GM23338 (cell line): ENCODE measurements around the gene PEAR1. TPM values are rescaled to one million over a fixed set of nuclear protein-coding genes. Genes with fewer than 3 reads are reported as not detected.

ENCODE experiments used
- ATAC-seq: fragments of 200-7000 bp; cut with Tn5 transposase; 3 replicates; pipeline ENCODE4 v1.9.1; 2020
- DNase-seq: peaks from one replicate; pipeline ENCODE4 v3.0.0-alpha.2; 2015; ENCODE audit warnings: low spot score
- H2AFZ ChIP-seq: fragments of 200-600 bp; sonication (generic); 2 replicates; pipeline ENCODE4 v1.8.0; 2016; ENCODE audit warnings: antibody characterized with exemption, mild to moderate bottlenecking, moderate library complexity
- H3F3A ChIP-seq: fragments of 200-600 bp; sonication (generic); replicated peaks from 2 replicates; pipeline ENCODE4 v1.8.0; 2017; ENCODE audit warnings: antibody characterized with exemption, mixed run types, low read depth
- H3K27ac ChIP-seq: fragments of 200-600 bp; sonication (generic); 2 replicates; pipeline ENCODE4 v1.6.1; 2016; ENCODE audit warnings: low read depth
- H3K27me3 ChIP-seq: fragments of 200-600 bp; sonication (generic); 2 replicates; pipeline ENCODE4 v1.8.0; 2016; ENCODE audit warnings: mild to moderate bottlenecking, mixed run types, moderate library complexity; ENCODE audit not compliant: insufficient read depth
- H3K36me3 ChIP-seq: fragments of 200-600 bp; sonication (generic); 2 replicates; pipeline ENCODE4 v1.8.0; 2016; ENCODE audit warnings: mild to moderate bottlenecking; ENCODE audit not compliant: insufficient read depth
- H3K4me1 ChIP-seq: fragments of 200-600 bp; sonication (generic); 2 replicates; pipeline ENCODE4 v1.8.0; 2016; ENCODE audit warnings: mild to moderate bottlenecking, moderate library complexity; ENCODE audit not compliant: insufficient read depth
- H3K4me2 ChIP-seq: fragments of 200-600 bp; sonication (generic); 2 replicates; pipeline ENCODE4 v1.7.1; 2017; ENCODE audit warnings: mixed run types
- H3K4me3 ChIP-seq: fragments of 200-600 bp; sonication (generic); 2 replicates; pipeline ENCODE4 v1.6.1; 2016; ENCODE audit warnings: mixed run types
- H3K79me2 ChIP-seq: fragments of 200-600 bp; sonication (generic); replicated peaks from 2 replicates; pipeline ENCODE4 v1.8.0; 2017; ENCODE audit warnings: mild to moderate bottlenecking; ENCODE audit not compliant: insufficient read depth
- H3K9me2 ChIP-seq: fragments of 200-600 bp; sonication (generic); 2 replicates; pipeline ENCODE4 v1.8.0; 2017; ENCODE audit not compliant: insufficient read depth
- H4K20me1 ChIP-seq: fragments of 200-600 bp; sonication (generic); replicated peaks from 2 replicates; pipeline ENCODE4 v1.8.0; 2017; ENCODE audit warnings: mild to moderate bottlenecking; ENCODE audit not compliant: insufficient read depth
- H3K27ac Mint-ChIP-seq: 2 replicates; pipeline ENCODE4 v1.8.0; 2020; ENCODE audit warnings: inconsistent platforms, mild to moderate bottlenecking, moderate library complexity, mixed read lengths
- H3K27me3 Mint-ChIP-seq: 3 replicates; pipeline ENCODE4 v1.8.0; 2022; ENCODE audit warnings: low read depth, mild to moderate bottlenecking, moderate library complexity, mixed read lengths, inconsistent platforms; ENCODE audit not compliant: insufficient read depth, poor library complexity
- H3K36me3 Mint-ChIP-seq: 3 replicates; pipeline ENCODE4 v1.8.0; 2021; ENCODE audit warnings: low read depth, mild to moderate bottlenecking, inconsistent platforms, moderate library complexity, mixed read lengths
- H3K4me1 Mint-ChIP-seq: 3 replicates; pipeline ENCODE4 v1.8.0; 2020; ENCODE audit warnings: mild to moderate bottlenecking, inconsistent platforms, mixed read lengths
- H3K4me3 Mint-ChIP-seq: 3 replicates; pipeline ENCODE4 v1.8.0; 2021; ENCODE audit warnings: moderate library complexity, mild to moderate bottlenecking, inconsistent platforms, mixed read lengths
- H3K9me3 Mint-ChIP-seq: 3 replicates; pipeline ENCODE4 v1.8.0; 2020; ENCODE audit warnings: moderate library complexity, mild to moderate bottlenecking, inconsistent platforms, mixed read lengths
- CREB1 ChIP-seq: fragments of 250-450 bp; sonication (Bioruptor Pico); IDR thresholded peaks from 2 replicates; pipeline ENCODE4 v1.5.0; 2020; ENCODE audit warnings: low read depth, mild to moderate bottlenecking, moderate library complexity
- EZH2 ChIP-seq: fragments of 200-600 bp; sonication (generic); IDR thresholded peaks from one replicate; pipeline ENCODE4 v1.8.0; 2017; ENCODE audit warnings: antibody characterized with exemption, mild to moderate bottlenecking, low read depth; ENCODE audit not compliant: unreplicated experiment
- EZH2phosphoT487 ChIP-seq: fragments of 200-600 bp; sonication (generic); IDR thresholded peaks from one replicate; pipeline ENCODE4 v1.8.1; 2018; ENCODE audit warnings: antibody characterized with exemption; ENCODE audit not compliant: unreplicated experiment
- JUNB ChIP-seq: IDR thresholded peaks from one replicate; pipeline ENCODE4 v1.6.1; 2016; ENCODE audit warnings: antibody characterized with exemption; ENCODE audit not compliant: unreplicated experiment
- NANOG ChIP-seq: IDR thresholded peaks from 2 replicates; pipeline ENCODE4 v1.6.1; 2016; ENCODE audit warnings: antibody characterized with exemption, borderline replicate concordance
- POLR2AphosphoS5 ChIP-seq: IDR thresholded peaks from 2 replicates; pipeline ENCODE4 v1.6.1; 2016; ENCODE audit warnings: antibody characterized with exemption, low read depth
- STAT1 ChIP-seq: IDR thresholded peaks from one replicate; pipeline ENCODE4 v1.6.1; 2016; ENCODE audit warnings: antibody characterized with exemption; ENCODE audit not compliant: unreplicated experiment
- ZNF331 ChIP-seq: fragments of 250-450 bp; sonication (Bioruptor Pico); IDR thresholded peaks from 2 replicates; pipeline ENCODE4 v1.5.0; 2020; ENCODE audit warnings: low read depth, mild to moderate bottlenecking, moderate library complexity
- polyA plus RNA-seq: library from polyadenylated mRNA; unstranded; fragments of >200 nt; fragmentation: Nextera tagmentation; extraction: Ambion mirVana; gene quantifications from 2 replicates; pipeline ENCODE4 v1.2.1, GENCODE V29; 2016
- total RNA-seq: library from RNA; depleted of rRNA; stranded (reverse); fragments of >200 nt; shearing (Covaris generic); gene quantifications from 2 replicates; pipeline ENCODE4 v1.2.3, GENCODE V29; 2014
- TF ChIP-seq, protein P1 (sequence below), 2 experiments: fragments of 200-600 bp in 1 of 2; sonication (generic) in 1 of 2; conservative IDR thresholded peaks; 2 replicates each; pipeline versions ENCODE4 v1.5.1 to v1.6.1; 2016 to 2017; ENCODE audit warnings: antibody characterized with exemption in 2 of 2, low read depth in 2 of 2, mild to moderate bottlenecking in 2 of 2, moderate library complexity in 1 of 2
- TF ChIP-seq, protein P2 (sequence below): IDR thresholded peaks from one replicate; pipeline ENCODE4 v1.6.1; 2018; ENCODE audit warnings: antibody characterized with exemption; ENCODE audit not compliant: unreplicated experiment
- TF ChIP-seq, protein P3 (sequence below): IDR thresholded peaks from 2 replicates; pipeline ENCODE4 v1.6.1; 2016; ENCODE audit warnings: antibody characterized with exemption

Gene PEAR1
- total and polyA plus RNA-seq, 2 experiments from 2014 or later: 0.28 to 0.47 TPM

DNA sequence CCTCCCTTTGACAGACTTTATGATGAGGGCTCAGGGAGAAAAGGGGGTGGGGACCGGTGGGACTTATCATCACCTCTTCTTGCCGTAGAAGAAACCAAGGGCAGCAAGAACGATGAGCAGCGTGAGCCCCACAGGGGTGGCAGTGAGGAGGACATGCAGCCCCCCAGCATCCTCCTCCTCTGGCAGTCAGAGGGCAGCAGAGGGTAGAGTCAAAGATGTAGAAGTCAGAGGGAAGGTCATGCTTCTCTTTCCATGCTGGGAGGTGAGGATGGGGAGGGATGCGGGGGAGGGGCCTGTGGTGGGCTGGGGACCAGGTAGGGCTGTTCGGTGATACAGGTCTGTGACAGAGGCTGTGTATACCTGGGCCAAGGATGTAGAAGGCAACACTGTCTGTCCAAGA is 49.4 kb upstream of the PEAR1 start:
- H3K27me3 ChIP-seq: peaks cover 89% of the 10 kb centered on the region
- H3K9me2 ChIP-seq: no peaks in the 10 kb centered on the region
- H2AFZ ChIP-seq: no peak overlapping the region
- ATAC-seq: peak; percentile 13
- no peak overlapping the region for H3K27ac Mint-ChIP-seq
- H3K4me1 ChIP-seq: peaks cover 20% of the 10 kb centered on the region
- H3F3A ChIP-seq: no peaks in the 10 kb centered on the region
- H3K27me3 Mint-ChIP-seq: peaks cover 80% of the 10 kb centered on the region
- peak; percentile 65 for DNase-seq
- no peaks in the 10 kb centered on the region for H3K36me3 ChIP-seq
- H3K9me3 Mint-ChIP-seq: no peaks in the 10 kb centered on the region
- no peak overlapping the region for H3K27ac ChIP-seq
- no peak overlapping the region for H3K4me2 ChIP-seq
- no peak overlapping the region for H3K4me3 ChIP-seq
- no peaks in the 10 kb centered on the region for H3K36me3 Mint-ChIP-seq
- H3K4me1 Mint-ChIP-seq: peaks cover 27% of the 10 kb centered on the region
- TF ChIP-seq, protein P1, sequence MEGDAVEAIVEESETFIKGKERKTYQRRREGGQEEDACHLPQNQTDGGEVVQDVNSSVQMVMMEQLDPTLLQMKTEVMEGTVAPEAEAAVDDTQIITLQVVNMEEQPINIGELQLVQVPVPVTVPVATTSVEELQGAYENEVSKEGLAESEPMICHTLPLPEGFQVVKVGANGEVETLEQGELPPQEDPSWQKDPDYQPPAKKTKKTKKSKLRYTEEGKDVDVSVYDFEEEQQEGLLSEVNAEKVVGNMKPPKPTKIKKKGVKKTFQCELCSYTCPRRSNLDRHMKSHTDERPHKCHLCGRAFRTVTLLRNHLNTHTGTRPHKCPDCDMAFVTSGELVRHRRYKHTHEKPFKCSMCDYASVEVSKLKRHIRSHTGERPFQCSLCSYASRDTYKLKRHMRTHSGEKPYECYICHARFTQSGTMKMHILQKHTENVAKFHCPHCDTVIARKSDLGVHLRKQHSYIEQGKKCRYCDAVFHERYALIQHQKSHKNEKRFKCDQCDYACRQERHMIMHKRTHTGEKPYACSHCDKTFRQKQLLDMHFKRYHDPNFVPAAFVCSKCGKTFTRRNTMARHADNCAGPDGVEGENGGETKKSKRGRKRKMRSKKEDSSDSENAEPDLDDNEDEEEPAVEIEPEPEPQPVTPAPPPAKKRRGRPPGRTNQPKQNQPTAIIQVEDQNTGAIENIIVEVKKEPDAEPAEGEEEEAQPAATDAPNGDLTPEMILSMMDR (conservative IDR thresholded peaks at IDR 0.05; ENCODE audit: low read depth in 2 of 2): peak; percentile 22 to 63; a peak in 3 of 4 replicates
- TF ChIP-seq JUNB (no peak), NANOG (no peak), CREB1 (no peak), EZH2phosphoT487 (no peak), POLR2AphosphoS5 (no peak)
- TF ChIP-seq, protein P2, sequence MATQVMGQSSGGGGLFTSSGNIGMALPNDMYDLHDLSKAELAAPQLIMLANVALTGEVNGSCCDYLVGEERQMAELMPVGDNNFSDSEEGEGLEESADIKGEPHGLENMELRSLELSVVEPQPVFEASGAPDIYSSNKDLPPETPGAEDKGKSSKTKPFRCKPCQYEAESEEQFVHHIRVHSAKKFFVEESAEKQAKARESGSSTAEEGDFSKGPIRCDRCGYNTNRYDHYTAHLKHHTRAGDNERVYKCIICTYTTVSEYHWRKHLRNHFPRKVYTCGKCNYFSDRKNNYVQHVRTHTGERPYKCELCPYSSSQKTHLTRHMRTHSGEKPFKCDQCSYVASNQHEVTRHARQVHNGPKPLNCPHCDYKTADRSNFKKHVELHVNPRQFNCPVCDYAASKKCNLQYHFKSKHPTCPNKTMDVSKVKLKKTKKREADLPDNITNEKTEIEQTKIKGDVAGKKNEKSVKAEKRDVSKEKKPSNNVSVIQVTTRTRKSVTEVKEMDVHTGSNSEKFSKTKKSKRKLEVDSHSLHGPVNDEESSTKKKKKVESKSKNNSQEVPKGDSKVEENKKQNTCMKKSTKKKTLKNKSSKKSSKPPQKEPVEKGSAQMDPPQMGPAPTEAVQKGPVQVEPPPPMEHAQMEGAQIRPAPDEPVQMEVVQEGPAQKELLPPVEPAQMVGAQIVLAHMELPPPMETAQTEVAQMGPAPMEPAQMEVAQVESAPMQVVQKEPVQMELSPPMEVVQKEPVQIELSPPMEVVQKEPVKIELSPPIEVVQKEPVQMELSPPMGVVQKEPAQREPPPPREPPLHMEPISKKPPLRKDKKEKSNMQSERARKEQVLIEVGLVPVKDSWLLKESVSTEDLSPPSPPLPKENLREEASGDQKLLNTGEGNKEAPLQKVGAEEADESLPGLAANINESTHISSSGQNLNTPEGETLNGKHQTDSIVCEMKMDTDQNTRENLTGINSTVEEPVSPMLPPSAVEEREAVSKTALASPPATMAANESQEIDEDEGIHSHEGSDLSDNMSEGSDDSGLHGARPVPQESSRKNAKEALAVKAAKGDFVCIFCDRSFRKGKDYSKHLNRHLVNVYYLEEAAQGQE: no peak
- no peaks in the 10 kb centered on the region; the same call in 1 of the 2 replicates for H4K20me1 ChIP-seq
- no peaks in the 10 kb centered on the region for H3K79me2 ChIP-seq
- H3K4me3 Mint-ChIP-seq: peak overlapping the region; percentile 40; the same call in 2 of the 3 replicates

DNA sequence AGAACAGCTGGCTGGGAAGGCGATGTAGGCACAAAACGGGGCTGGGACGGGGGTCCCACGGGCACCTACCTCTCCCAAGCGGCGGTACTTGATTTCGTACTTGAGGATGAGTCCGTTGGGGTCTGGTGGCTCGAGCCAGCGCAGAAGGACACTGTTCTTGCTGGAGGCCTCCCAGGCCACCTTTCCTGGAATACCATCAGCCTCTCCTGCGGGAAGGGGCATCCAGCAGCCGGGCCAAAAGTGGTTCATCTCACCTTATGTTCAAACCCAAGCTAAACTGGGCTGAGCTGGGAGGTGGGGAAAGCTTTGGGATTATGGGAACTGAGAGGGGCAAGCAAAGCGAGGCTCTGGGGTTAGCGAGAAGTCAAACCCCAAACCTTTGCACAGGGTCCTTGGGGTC is 48.9 kb upstream of the PEAR1 start:
- Histone ChIP-seq H3K4me3 (peak overlapping the region; percentile 63), H3K4me2 (peak overlapping the region; percentile 89), H3K27me3 (peaks cover 89% of the 10 kb centered on the region), H3F3A (no peaks in the 10 kb centered on the region), H4K20me1 (no peaks in the 10 kb centered on the region; the same call in 1 of the 2 replicates), H3K27ac (no peak overlapping the region), H3K4me1 (peaks cover 20% of the 10 kb centered on the region), H3K9me2 (no peaks in the 10 kb centered on the region), H3K36me3 (no peaks in the 10 kb centered on the region), H2AFZ (peak overlapping the region; percentile 97), H3K79me2 (no peaks in the 10 kb centered on the region)
- TF ChIP-seq, protein P3, sequence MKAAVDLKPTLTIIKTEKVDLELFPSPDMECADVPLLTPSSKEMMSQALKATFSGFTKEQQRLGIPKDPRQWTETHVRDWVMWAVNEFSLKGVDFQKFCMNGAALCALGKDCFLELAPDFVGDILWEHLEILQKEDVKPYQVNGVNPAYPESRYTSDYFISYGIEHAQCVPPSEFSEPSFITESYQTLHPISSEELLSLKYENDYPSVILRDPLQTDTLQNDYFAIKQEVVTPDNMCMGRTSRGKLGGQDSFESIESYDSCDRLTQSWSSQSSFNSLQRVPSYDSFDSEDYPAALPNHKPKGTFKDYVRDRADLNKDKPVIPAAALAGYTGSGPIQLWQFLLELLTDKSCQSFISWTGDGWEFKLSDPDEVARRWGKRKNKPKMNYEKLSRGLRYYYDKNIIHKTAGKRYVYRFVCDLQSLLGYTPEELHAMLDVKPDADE: no peak
- TF ChIP-seq EZH2 (peak; percentile 52), ZNF331 (CRISPR knock-in tag) (no peak), POLR2AphosphoS5 (no peak), CREB1 (no peak), NANOG (no peak), STAT1 (no peak)
- TF ChIP-seq, protein P1 (conservative IDR thresholded peaks at IDR 0.05; ENCODE audit: low read depth in 2 of 2): no peak
- TF ChIP-seq, protein P2: no peak
- Mint-ChIP-seq H3K36me3 (no peaks in the 10 kb centered on the region), H3K27ac (no peak overlapping the region), H3K4me3 (peak overlapping the region; percentile 70), H3K9me3 (no peaks in the 10 kb centered on the region), H3K27me3 (peaks cover 84% of the 10 kb centered on the region), H3K4me1 (peaks cover 27% of the 10 kb centered on the region)
- DNase-seq: no peak
- no peak for ATAC-seq
